ENCODE results near the gene ADGB. TPM values are rescaled to one million over a fixed set of nuclear protein-coding genes. Genes with fewer than 3 reads are reported as not detected.
"Not testable (repeated sequence)": the region's sequence is repeated elsewhere in the genome, so short reads cannot be mapped to it uniquely, and the experiment has no call there.

ADGB gene
- total and polyA plus RNA-seq, 2 donors (not counting 1 experiment from before 2014, with no cell fraction given): not detected

- Histone ChIP-seq H3K36me3 (ENCODE audit: control insufficient read depth, insufficient read depth, low read length) (peaks cover 6% of the 10 kb centered on the region), H3K9ac (ENCODE audit: insufficient read depth, low read length) (no peak overlapping the region), H3K4me3 (replicated peaks in 1 of 4; ENCODE audit: control extremely low read depth in 1 of 4, insufficient read depth in 1 of 4, low read depth in 3 of 4, low read length in 4 of 4) (no peak overlapping the region)
These were observed 45.2 kb upstream of the ADGB start for GRCh38 chr6:146553377-146554135.

GRCh38 chr6:146560607-146561006, 38.2 kb upstream of the ADGB start:
- Histone ChIP-seq H3K79me2 (ENCODE audit: control insufficient read depth, insufficient read depth, low read length) (no peaks in the 10 kb centered on the region), H3K9ac (ENCODE audit: insufficient read depth, low read length) (no peak overlapping the region), H3K4me3 (replicated peaks in 1 of 4; ENCODE audit: control extremely low read depth in 1 of 4, insufficient read depth in 1 of 4, low read depth in 3 of 4, low read length in 4 of 4) (no peak overlapping the region), H3K4me1 (ENCODE audit: control insufficient read depth, extremely low read depth, insufficient read depth, low read length) (no peaks in the 10 kb centered on the region), H3K9me3 (ENCODE audit: control insufficient read depth, insufficient read depth, low read depth, low read length) (no peaks in the 10 kb centered on the region), H4K20me1 (ENCODE audit: control insufficient read depth, extremely low read depth, insufficient read depth, low read length) (no peaks in the 10 kb centered on the region), H3K36me3 (ENCODE audit: control insufficient read depth, insufficient read depth, low read length) (no peaks in the 10 kb centered on the region), H3K27me3 (ENCODE audit: control insufficient read depth, insufficient read depth, low read length) (no peaks in the 10 kb centered on the region), H2AFZ (ENCODE audit: low read length) (no peak overlapping the region), H3K4me2 (ENCODE audit: extremely low read depth, insufficient read depth, low read length) (no peak overlapping the region), H3K27ac (ENCODE audit: insufficient read depth, low read length) (no peak overlapping the region)
- DNase-seq (ENCODE audit: low read depth in 2 of 2): no peak
- no peak for TF ChIP-seq EZH2 (IDR thresholded peaks at IDR 0.05; ENCODE audit: low read length, missing control alignments)

More at GRCh38 chr6:146553377-146554135, 45.2 kb upstream of the ADGB start:
- H3K79me2 ChIP-seq (ENCODE audit: control insufficient read depth, insufficient read depth, low read length): peaks cover 50% of the 10 kb centered on the region
- TF ChIP-seq EZH2 (IDR thresholded peaks at IDR 0.05; ENCODE audit: low read length, missing control alignments) (no peak), CTCF (conservative IDR thresholded peaks at IDR 0.05 in 1 of 2, IDR thresholded peaks at IDR 0.05 in 1 of 2; ENCODE audit: low read depth in 1 of 2, low read length in 2 of 2) (no peak)
- no peaks in the 10 kb centered on the region for H3K27me3 ChIP-seq (ENCODE audit: control insufficient read depth, insufficient read depth, low read length)
- H3K4me1 ChIP-seq (ENCODE audit: control insufficient read depth, extremely low read depth, insufficient read depth, low read length): no peaks in the 10 kb centered on the region
- no peak overlapping the region for H3K27ac ChIP-seq (ENCODE audit: insufficient read depth, low read length)
- H4K20me1 ChIP-seq (ENCODE audit: control insufficient read depth, extremely low read depth, insufficient read depth, low read length): no peaks in the 10 kb centered on the region
- no peak for DNase-seq (ENCODE audit: low read depth in 2 of 2)
- no peak overlapping the region for H3K4me2 ChIP-seq (ENCODE audit: extremely low read depth, insufficient read depth, low read length)
- H3K9me3 ChIP-seq (ENCODE audit: control insufficient read depth, insufficient read depth, low read depth, low read length): no peaks in the 10 kb centered on the region
- H2AFZ ChIP-seq (ENCODE audit: low read length): no peak overlapping the region

- H4K20me1 ChIP-seq (ENCODE audit: control insufficient read depth, extremely low read depth, insufficient read depth, low read length); H3K4me3 ChIP-seq (replicated peaks in 1 of 4; ENCODE audit: control extremely low read depth in 1 of 4, insufficient read depth in 1 of 4, low read depth in 3 of 4, low read length in 4 of 4); H3K9me3 ChIP-seq (ENCODE audit: control insufficient read depth, insufficient read depth, low read depth, low read length); H2AFZ ChIP-seq (ENCODE audit: low read length); H3K4me1 ChIP-seq (ENCODE audit: control insufficient read depth, extremely low read depth, insufficient read depth, low read length); H3K27me3 ChIP-seq (ENCODE audit: control insufficient read depth, insufficient read depth, low read length); H3K27ac ChIP-seq (ENCODE audit: insufficient read depth, low read length); DNase-seq (ENCODE audit: low read depth in 2 of 2); H3K4me2 ChIP-seq (ENCODE audit: extremely low read depth, insufficient read depth, low read length); H3K9ac ChIP-seq (ENCODE audit: insufficient read depth, low read length); H3K36me3 ChIP-seq (ENCODE audit: control insufficient read depth, insufficient read depth, low read length); H3K79me2 ChIP-seq (ENCODE audit: control insufficient read depth, insufficient read depth, low read length): not testable (repeated sequence)
These were observed 32.1 kb upstream of the ADGB start for GRCh38 chr6:146566661-146567060.

GRCh38 chr6:146568619-146569018, 30.2 kb upstream of the ADGB start:
- H4K20me1 ChIP-seq (ENCODE audit: control insufficient read depth, extremely low read depth, insufficient read depth, low read length); H3K27ac ChIP-seq (ENCODE audit: insufficient read depth, low read length); DNase-seq (ENCODE audit: low read depth in 2 of 2); H3K9ac ChIP-seq (ENCODE audit: insufficient read depth, low read length); H3K9me3 ChIP-seq (ENCODE audit: control insufficient read depth, insufficient read depth, low read depth, low read length); H3K4me2 ChIP-seq (ENCODE audit: extremely low read depth, insufficient read depth, low read length); H3K4me1 ChIP-seq (ENCODE audit: control insufficient read depth, extremely low read depth, insufficient read depth, low read length); H3K4me3 ChIP-seq (replicated peaks in 1 of 4; ENCODE audit: control extremely low read depth in 1 of 4, insufficient read depth in 1 of 4, low read depth in 3 of 4, low read length in 4 of 4); H3K79me2 ChIP-seq (ENCODE audit: control insufficient read depth, insufficient read depth, low read length); H2AFZ ChIP-seq (ENCODE audit: low read length); H3K27me3 ChIP-seq (ENCODE audit: control insufficient read depth, insufficient read depth, low read length); H3K36me3 ChIP-seq (ENCODE audit: control insufficient read depth, insufficient read depth, low read length): not testable (repeated sequence)

Data from fibroblast of lung (primary cell).